Neural progenitor cell (in vitro differentiated cells): ENCODE results near the gene P2RX6. TPM values are rescaled to one million over a fixed set of nuclear protein-coding genes. Genes with fewer than 3 reads are reported as not detected.

Source experiments
- DNase-seq: peaks from one replicate; pipeline ENCODE4 v3.0.0-alpha.2; 2016; ENCODE audit warnings: low spot score
- H2AFZ ChIP-seq: fragments of 200-600 bp; sonication (generic); replicated peaks from 2 replicates; pipeline ENCODE4 v1.6.1; 2016; ENCODE audit warnings: antibody characterized with exemption
- H3F3A ChIP-seq: fragments of 200-600 bp; sonication (generic); 2 replicates; pipeline ENCODE4 v1.6.1; 2016; ENCODE audit warnings: antibody characterized with exemption, low read depth
- H3K27ac ChIP-seq: fragments of 200-600 bp; sonication (generic); 2 replicates; pipeline ENCODE4 v1.5.1; 2016; ENCODE audit warnings: mild to moderate bottlenecking
- H3K27me3 ChIP-seq: fragments of 200-600 bp; sonication (generic); 2 replicates; pipeline ENCODE4 v1.6.1; 2016; ENCODE audit warnings: mild to moderate bottlenecking, moderate library complexity
- H3K36me3 ChIP-seq: fragments of 200-600 bp; sonication (generic); 2 replicates; pipeline ENCODE4 v1.5.1; 2016
- H3K4me1 ChIP-seq: fragments of 200-600 bp; sonication (generic); 2 replicates; pipeline ENCODE4 v1.6.1; 2016; ENCODE audit warnings: mixed run types
- H3K4me2 ChIP-seq: fragments of 200-600 bp; sonication (generic); 2 replicates; pipeline ENCODE4 v1.6.1; 2016
- H3K4me3 ChIP-seq: fragments of 200-600 bp; sonication (generic); 2 replicates; pipeline ENCODE4 v1.5.1; 2016
- H3K79me2 ChIP-seq: fragments of 200-600 bp; sonication (generic); 2 replicates; pipeline ENCODE4 v1.6.1; 2016; ENCODE audit warnings: low read depth
- H3K9ac ChIP-seq: fragments of 200-600 bp; sonication (generic); 2 replicates; pipeline ENCODE4 v1.6.1; 2016
- H3K9me3 ChIP-seq: fragments of 200-600 bp; sonication (generic); 2 replicates; pipeline ENCODE4 v1.5.1; 2016; ENCODE audit warnings: low read depth
- H4K20me1 ChIP-seq: fragments of 200-600 bp; sonication (generic); 2 replicates; pipeline ENCODE4 v1.6.1; 2016; ENCODE audit warnings: low read depth
- H3K27ac Mint-ChIP-seq: 3 replicates; pipeline ENCODE4 v1.8.0; 2021; ENCODE audit warnings: mixed read lengths
- H3K27me3 Mint-ChIP-seq: 2 replicates; pipeline ENCODE4 v1.8.0; 2022; ENCODE audit warnings: low read depth, mild to moderate bottlenecking, inconsistent platforms, moderate library complexity, mixed read lengths; ENCODE audit not compliant: insufficient read depth
- H3K36me3 Mint-ChIP-seq: 3 replicates; pipeline ENCODE4 v1.8.0; 2021; ENCODE audit warnings: mixed read lengths
- H3K4me1 Mint-ChIP-seq: 3 replicates; pipeline ENCODE4 v1.8.0; 2021; ENCODE audit warnings: mixed read lengths
- H3K4me3 Mint-ChIP-seq: 3 replicates; pipeline ENCODE4 v1.8.0; 2021; ENCODE audit warnings: mild to moderate bottlenecking, moderate library complexity, mixed read lengths
- H3K9me3 Mint-ChIP-seq: 3 replicates; pipeline ENCODE4 v1.8.0; 2020; ENCODE audit warnings: mixed read lengths
- EZH2 ChIP-seq: fragments of 200-600 bp; sonication (generic); IDR thresholded peaks from 2 replicates; pipeline ENCODE4 v1.6.1; 2017; ENCODE audit warnings: antibody characterized with exemption, mild to moderate bottlenecking, moderate library complexity
- EZH2phosphoT487 ChIP-seq: fragments of 200-600 bp; sonication (generic); IDR thresholded peaks from 2 replicates; pipeline ENCODE4 v1.6.1; 2017; ENCODE audit warnings: antibody characterized with exemption
- total RNA-seq: library from RNA; depleted of rRNA; stranded (reverse); fragments of >200 nt; gene quantifications from 2 replicates; pipeline ENCODE4 v1.2.3, GENCODE V29; 2015; ENCODE audit warnings: low replicate concordance
- TF ChIP-seq, protein P1 (sequence below): fragments of 200-600 bp; sonication (generic); IDR thresholded peaks from 2 replicates; pipeline ENCODE4 v1.5.1; 2017; ENCODE audit warnings: antibody characterized with exemption, mild to moderate bottlenecking

Gene P2RX6
- total RNA-seq, 1 donor from 2014 or later: 0.36 TPM

DNA sequence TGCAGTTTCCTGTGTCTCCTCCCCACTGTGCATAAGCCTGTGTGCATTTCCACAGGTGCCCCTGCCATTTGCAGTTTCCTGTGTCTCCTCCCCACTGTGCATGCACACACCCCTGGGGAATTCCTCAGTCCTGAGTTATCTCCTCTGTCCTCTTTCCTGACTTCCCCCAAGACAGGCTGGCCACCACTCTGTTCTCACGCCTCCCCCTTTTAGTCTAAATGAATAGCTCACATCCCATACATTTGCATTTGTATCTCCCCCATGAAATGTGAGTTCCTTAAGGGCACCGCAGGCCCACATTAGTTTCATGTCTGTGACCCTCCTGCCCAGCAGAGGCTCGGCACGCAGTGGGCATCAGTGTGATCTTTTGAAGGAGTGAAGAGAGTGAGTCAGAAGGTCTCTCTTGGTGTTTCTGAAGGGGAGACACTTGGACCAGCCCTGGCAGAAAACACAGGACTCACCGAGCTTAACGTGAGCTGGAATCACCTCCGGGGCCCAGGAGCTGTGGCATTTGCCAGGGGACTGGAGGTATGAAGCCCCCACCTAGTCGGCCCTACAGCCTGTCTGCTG lies 37.0 kb downstream of the P2RX6 start:
- Histone ChIP-seq H3F3A (no peaks in the 10 kb centered on the region), H3K4me2 (no peak overlapping the region), H3K9ac (no peak overlapping the region), H3K36me3 (no peaks in the 10 kb centered on the region), H3K4me3 (no peak overlapping the region), H3K4me1 (no peaks in the 10 kb centered on the region), H3K27ac (no peak overlapping the region), H4K20me1 (no peaks in the 10 kb centered on the region), H3K9me3 (no peaks in the 10 kb centered on the region), H2AFZ (peak overlapping the region; percentile 26), H3K27me3 (no peaks in the 10 kb centered on the region), H3K79me2 (no peaks in the 10 kb centered on the region)
- Mint-ChIP-seq H3K27me3 (peaks cover 7% of the 10 kb centered on the region), H3K36me3 (no peaks in the 10 kb centered on the region), H3K4me1 (peaks cover 43% of the 10 kb centered on the region), H3K4me3 (no peak overlapping the region), H3K9me3 (no peaks in the 10 kb centered on the region), H3K27ac (peak overlapping the region; percentile 50)
- no peak for DNase-seq
- no peak for TF ChIP-seq EZH2

DNA sequence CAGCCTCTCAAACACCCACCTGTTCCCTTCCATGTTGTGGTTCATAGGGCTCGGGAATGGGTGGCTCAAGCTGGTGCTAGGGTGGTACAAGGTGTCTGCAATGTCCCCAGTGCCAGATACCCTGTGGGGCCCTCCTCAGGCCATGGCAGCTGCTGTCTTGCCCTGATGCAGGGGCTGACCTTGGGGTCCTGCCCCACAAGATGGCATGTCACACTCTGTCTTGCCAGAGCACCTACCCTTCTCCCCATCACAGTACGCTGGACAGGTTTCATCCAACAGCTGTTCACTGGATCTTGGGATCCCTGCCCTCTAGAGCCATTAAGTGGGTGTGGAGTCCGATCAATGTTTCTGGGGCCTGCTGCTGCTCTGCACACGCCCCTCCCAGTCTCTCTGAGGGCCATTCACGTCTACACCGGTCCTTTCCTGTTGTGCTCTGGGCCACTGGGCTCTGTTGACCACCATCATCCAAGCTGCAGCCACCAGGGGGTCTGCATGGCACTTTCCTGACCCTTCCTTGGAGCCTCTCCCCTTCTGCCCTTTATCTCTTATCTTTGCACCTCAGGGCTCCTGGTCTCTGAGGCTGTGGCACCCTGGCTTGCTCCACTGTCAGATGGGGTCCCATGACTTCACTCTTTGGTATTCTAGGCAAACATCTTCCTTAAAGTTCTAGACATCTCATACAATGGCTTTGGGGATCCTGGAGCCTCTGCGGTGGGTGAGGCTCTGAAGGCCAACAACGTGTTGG lies 37.9 kb downstream of the P2RX6 start:
- no peak for DNase-seq
- Mint-ChIP-seq H3K36me3 (no peaks in the 10 kb centered on the region), H3K27ac (peak overlapping the region; percentile 70)

DNA sequence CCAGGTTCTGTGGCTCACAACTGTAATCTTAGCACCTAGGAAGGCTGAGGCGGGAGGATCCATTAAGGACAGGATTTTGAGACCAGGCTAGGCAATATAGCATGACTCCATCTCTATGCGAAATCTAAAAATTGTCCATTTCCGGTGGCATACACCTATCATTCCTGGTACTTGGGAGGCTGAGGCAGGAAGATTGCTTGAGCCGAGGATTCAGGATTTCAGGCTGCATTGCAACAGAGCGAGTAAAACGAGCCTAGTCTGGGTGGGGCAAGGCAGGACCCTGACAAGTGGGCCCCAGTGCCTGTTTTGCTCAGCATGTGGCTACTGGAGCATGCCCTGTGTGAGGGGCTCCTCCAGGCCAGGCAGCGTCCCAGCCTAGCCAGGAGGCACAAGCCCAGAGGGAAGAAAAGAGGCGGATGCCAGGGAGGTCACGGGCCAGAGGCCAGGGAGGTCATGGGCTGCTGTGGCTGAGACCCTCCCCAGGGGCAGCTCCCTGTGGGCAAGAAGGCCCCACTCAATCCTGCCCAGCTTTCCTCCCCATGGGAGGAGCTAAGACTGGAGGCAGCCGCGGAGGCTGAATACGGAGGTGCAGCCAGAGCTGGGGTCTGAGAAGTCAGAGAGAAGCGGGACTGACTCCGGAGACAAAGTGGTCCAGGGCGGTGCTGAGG lies 39.2 kb downstream of the P2RX6 start:
- H3K36me3 ChIP-seq: no peaks in the 10 kb centered on the region
- no peaks in the 10 kb centered on the region for H3F3A ChIP-seq
- TF ChIP-seq, protein P1, sequence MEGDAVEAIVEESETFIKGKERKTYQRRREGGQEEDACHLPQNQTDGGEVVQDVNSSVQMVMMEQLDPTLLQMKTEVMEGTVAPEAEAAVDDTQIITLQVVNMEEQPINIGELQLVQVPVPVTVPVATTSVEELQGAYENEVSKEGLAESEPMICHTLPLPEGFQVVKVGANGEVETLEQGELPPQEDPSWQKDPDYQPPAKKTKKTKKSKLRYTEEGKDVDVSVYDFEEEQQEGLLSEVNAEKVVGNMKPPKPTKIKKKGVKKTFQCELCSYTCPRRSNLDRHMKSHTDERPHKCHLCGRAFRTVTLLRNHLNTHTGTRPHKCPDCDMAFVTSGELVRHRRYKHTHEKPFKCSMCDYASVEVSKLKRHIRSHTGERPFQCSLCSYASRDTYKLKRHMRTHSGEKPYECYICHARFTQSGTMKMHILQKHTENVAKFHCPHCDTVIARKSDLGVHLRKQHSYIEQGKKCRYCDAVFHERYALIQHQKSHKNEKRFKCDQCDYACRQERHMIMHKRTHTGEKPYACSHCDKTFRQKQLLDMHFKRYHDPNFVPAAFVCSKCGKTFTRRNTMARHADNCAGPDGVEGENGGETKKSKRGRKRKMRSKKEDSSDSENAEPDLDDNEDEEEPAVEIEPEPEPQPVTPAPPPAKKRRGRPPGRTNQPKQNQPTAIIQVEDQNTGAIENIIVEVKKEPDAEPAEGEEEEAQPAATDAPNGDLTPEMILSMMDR: no peak
- TF ChIP-seq EZH2phosphoT487: no peak
- no peak for TF ChIP-seq EZH2
- no peak overlapping the region for H3K4me3 Mint-ChIP-seq
- no peaks in the 10 kb centered on the region for H3K9me3 Mint-ChIP-seq
- no peak overlapping the region for H3K27ac ChIP-seq
- H3K4me3 ChIP-seq: no peak overlapping the region
- H2AFZ ChIP-seq: no peak overlapping the region
- DNase-seq: no peak
- peak overlapping the region; percentile 76 for H3K27ac Mint-ChIP-seq
- no peak overlapping the region for H3K4me2 ChIP-seq
- no peaks in the 10 kb centered on the region for H4K20me1 ChIP-seq
- no peaks in the 10 kb centered on the region for H3K27me3 ChIP-seq
- H3K9me3 ChIP-seq: no peaks in the 10 kb centered on the region
- no peaks in the 10 kb centered on the region for H3K36me3 Mint-ChIP-seq
- no peaks in the 10 kb centered on the region for H3K79me2 ChIP-seq
- peaks cover 42% of the 10 kb centered on the region for H3K4me1 Mint-ChIP-seq
- no peak overlapping the region for H3K9ac ChIP-seq
- peaks cover 7% of the 10 kb centered on the region for H3K27me3 Mint-ChIP-seq
- no peaks in the 10 kb centered on the region for H3K4me1 ChIP-seq

More for the DNA sequence above, 37.9 kb downstream of the P2RX6 start:
- Histone ChIP-seq H3K9me3 (no peaks in the 10 kb centered on the region), H3K79me2 (no peaks in the 10 kb centered on the region), H3K4me3 (no peak overlapping the region), H3K36me3 (no peaks in the 10 kb centered on the region), H3K4me2 (no peak overlapping the region), H3F3A (no peaks in the 10 kb centered on the region), H2AFZ (no peak overlapping the region), H3K27ac (no peak overlapping the region), H3K9ac (no peak overlapping the region), H3K27me3 (no peaks in the 10 kb centered on the region), H3K4me1 (no peaks in the 10 kb centered on the region), H4K20me1 (no peaks in the 10 kb centered on the region)
- H3K27me3 Mint-ChIP-seq: peaks cover 7% of the 10 kb centered on the region
- H3K4me3 Mint-ChIP-seq: no peak overlapping the region
- H3K4me1 Mint-ChIP-seq: peaks cover 42% of the 10 kb centered on the region
- TF ChIP-seq EZH2 (no peak), EZH2phosphoT487 (no peak)
- TF ChIP-seq, protein P1: no peak
- no peaks in the 10 kb centered on the region for H3K9me3 Mint-ChIP-seq
